HG03521 (cell line): ENCODE results near the gene MILR1.

Experiments used
- ATAC-seq: cut with Tn5 transposase; IDR thresholded peaks from one replicate; pipeline ENCODE4 v1.9.1; 2021; ENCODE audit warnings: mild to moderate bottlenecking, moderate library complexity; ENCODE audit not compliant: unreplicated experiment

MILR1 gene

GRCh38 chr17:64500862-64501765, 52.2 kb downstream of the MILR1 start:
- no peak for ATAC-seq

GRCh38 chr17:64502021-64502420, 53.1 kb downstream of the MILR1 start:
- ATAC-seq = no peak

- ATAC-seq = no peak
Measured at GRCh38 chr17:64502809-64503208, 53.9 kb downstream of the MILR1 start.

- no peak for ATAC-seq
Measured at GRCh38 chr17:64503341-64503740, 54.4 kb downstream of the MILR1 start.

GRCh38 chr17:64503821-64504768, 55.2 kb downstream of the MILR1 start:
- no peak for ATAC-seq

- ATAC-seq = no peak
Measured at GRCh38 chr17:64504769-64505339, 55.9 kb downstream of the MILR1 start.

- no peak for ATAC-seq
Measured at GRCh38 chr17:64505340-64506200, 56.7 kb downstream of the MILR1 start.

- peak; percentile 51 for ATAC-seq
Measured at GRCh38 chr17:64506201-64506575, 57.3 kb downstream of the MILR1 start, which contains the start of gene DDX5. Gene DDX5, minus strand, starts transcription at chr17:64506289. Its CDS starts 170 bp downstream, at chr17:64506119.

GRCh38 chr17:64506576-64507412, 57.9 kb downstream of the MILR1 start, which contains the start of gene CEP95:
Gene CEP95, plus strand, starts transcription at chr17:64506977. Its CDS starts 121 bp downstream, at chr17:64507098.
- peak; percentile 55 for ATAC-seq

GRCh38 chr17:64507413-64507782, 58.5 kb downstream of the MILR1 start:
- peak; percentile 14 for ATAC-seq

- ATAC-seq = no peak
Measured at GRCh38 chr17:64508683-64509082, 59.8 kb downstream of the MILR1 start.

GRCh38 chr17:64509179-64509578, 60.3 kb downstream of the MILR1 start:
- ATAC-seq = no peak

- ATAC-seq = no peak
Measured at GRCh38 chr17:64515419-64515818, 66.5 kb downstream of the MILR1 start.

- no peak for ATAC-seq
Measured at GRCh38 chr17:64515829-64516228, 66.9 kb downstream of the MILR1 start.
